Left ventricle myocardium inferior (tissue), 1 donor: ENCODE results near the gene FILIP1L. TPM values are rescaled to one million over a fixed set of nuclear protein-coding genes. Genes with fewer than 3 reads are reported as not detected.

Experiments used
- DNase-seq: peaks from one replicate; pipeline ENCODE4 v3.0.0-alpha.2; 2020
- H3K27ac ChIP-seq: fragments of 200-600 bp; replicated peaks from 2 replicates; pipeline ENCODE4 v1.8.0; 2021
- H3K27me3 ChIP-seq: fragments of 200-600 bp; 2 replicates; pipeline ENCODE4 v1.8.0; 2021; ENCODE audit warnings: low read depth
- H3K36me3 ChIP-seq: fragments of 200-600 bp; 2 replicates; pipeline ENCODE4 v1.8.0; 2021
- H3K4me1 ChIP-seq: fragments of 200-600 bp; 2 replicates; pipeline ENCODE4 v1.8.0; 2021
- H3K4me3 ChIP-seq: fragments of 200-600 bp; 2 replicates; pipeline ENCODE4 v1.8.0; 2021; ENCODE audit warnings: mild to moderate bottlenecking, moderate library complexity
- H3K9me3 ChIP-seq: fragments of 200-600 bp; replicated peaks from 2 replicates; pipeline ENCODE4 v1.8.0; 2021
- intact Hi-C: fragments of 100-400 bp; cut with micrococcal nuclease; formaldehyde crosslinking; loops from one replicate; pipeline ENCODE4 v1.11.0; 2022
- total RNA-seq: library from RNA; stranded (reverse); fragmentation: NEBNext Ultra II Directional; extraction: Animal tissue kit (Norgen Biotek cat#: 25700); gene quantifications from one replicate; pipeline ENCODE4 v1.2.1, GENCODE V29; 2021
- TF ChIP-seq, protein P1 (sequence below): fragments of 200-600 bp; IDR thresholded peaks from 2 replicates; pipeline ENCODE4 v1.8.0; 2021; ENCODE audit warnings: antibody characterized with exemption, mild to moderate bottlenecking, borderline replicate concordance
- donor health status: DM: no; HTN: yes; CAD: no; lungs with severe emphysema.

The FILIP1L gene
- total RNA-seq, 1 donor from 2014 or later, result 84.9 TPM

DNA sequence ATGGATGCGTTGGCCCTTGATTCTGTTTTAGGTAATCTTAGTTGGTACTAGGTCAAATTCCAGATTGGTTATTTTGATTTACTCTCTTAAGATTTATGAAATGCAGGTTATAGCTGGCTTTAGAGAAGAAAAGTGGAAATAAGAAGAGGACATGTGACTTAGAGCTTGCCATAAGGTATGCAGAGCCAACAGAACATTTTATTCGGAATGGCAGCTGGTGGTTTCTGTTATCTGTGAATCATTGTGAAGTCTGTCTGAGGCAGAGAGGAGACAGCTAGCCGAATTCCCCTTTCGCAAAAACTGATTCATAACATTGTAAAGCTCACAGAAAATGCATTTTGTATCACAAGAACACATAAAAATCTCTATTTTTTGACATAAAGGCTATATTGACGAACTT lies 82.1 kb downstream of the FILIP1L start:
- H3K27ac ChIP-seq, result no peak overlapping the region
- no peaks in the 10 kb centered on the region for H3K36me3 ChIP-seq
- no peaks in the 10 kb centered on the region for H3K27me3 ChIP-seq
- no peak for DNase-seq
- H3K4me3 ChIP-seq, result no peak overlapping the region
- H3K4me1 ChIP-seq, result peaks cover 17% of the 10 kb centered on the region
- no peaks in the 10 kb centered on the region for H3K9me3 ChIP-seq
- intact Hi-C loops, result no loop called here
- TF ChIP-seq, protein P1, sequence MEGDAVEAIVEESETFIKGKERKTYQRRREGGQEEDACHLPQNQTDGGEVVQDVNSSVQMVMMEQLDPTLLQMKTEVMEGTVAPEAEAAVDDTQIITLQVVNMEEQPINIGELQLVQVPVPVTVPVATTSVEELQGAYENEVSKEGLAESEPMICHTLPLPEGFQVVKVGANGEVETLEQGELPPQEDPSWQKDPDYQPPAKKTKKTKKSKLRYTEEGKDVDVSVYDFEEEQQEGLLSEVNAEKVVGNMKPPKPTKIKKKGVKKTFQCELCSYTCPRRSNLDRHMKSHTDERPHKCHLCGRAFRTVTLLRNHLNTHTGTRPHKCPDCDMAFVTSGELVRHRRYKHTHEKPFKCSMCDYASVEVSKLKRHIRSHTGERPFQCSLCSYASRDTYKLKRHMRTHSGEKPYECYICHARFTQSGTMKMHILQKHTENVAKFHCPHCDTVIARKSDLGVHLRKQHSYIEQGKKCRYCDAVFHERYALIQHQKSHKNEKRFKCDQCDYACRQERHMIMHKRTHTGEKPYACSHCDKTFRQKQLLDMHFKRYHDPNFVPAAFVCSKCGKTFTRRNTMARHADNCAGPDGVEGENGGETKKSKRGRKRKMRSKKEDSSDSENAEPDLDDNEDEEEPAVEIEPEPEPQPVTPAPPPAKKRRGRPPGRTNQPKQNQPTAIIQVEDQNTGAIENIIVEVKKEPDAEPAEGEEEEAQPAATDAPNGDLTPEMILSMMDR, result no peak

DNA sequence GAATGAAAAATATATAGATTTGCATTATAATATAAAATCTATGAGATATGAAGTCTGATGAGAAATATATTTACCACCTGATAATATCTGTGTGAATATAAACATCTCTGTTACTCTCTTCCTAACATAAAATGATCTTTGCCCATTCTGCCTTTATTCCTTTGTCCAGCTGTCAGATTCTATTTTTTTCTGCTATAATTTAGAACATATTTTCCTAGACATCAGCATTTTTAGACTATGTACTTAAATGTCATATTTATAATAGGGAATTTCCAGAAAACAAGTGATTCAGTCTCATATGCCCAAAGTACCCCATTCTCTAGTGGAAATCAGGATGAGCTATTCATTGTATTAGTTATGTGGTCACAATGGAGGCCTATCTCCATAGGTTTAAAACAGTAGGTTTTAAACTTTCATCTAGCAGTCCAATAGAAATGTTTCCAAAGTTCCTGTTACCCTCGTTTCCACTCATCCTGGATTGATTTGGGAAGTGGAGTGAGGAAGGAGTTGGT lies 83.3 kb downstream of the FILIP1L start:
- Histone ChIP-seq H3K36me3 (no peaks in the 10 kb centered on the region), H3K27me3 (no peaks in the 10 kb centered on the region), H3K27ac (no peak overlapping the region), H3K4me3 (no peak overlapping the region), H3K9me3 (no peaks in the 10 kb centered on the region), H3K4me1 (peaks cover 17% of the 10 kb centered on the region)
- intact Hi-C loops, result no loop called here
- TF ChIP-seq, protein P1, result no peak
- DNase-seq, result no peak

DNA sequence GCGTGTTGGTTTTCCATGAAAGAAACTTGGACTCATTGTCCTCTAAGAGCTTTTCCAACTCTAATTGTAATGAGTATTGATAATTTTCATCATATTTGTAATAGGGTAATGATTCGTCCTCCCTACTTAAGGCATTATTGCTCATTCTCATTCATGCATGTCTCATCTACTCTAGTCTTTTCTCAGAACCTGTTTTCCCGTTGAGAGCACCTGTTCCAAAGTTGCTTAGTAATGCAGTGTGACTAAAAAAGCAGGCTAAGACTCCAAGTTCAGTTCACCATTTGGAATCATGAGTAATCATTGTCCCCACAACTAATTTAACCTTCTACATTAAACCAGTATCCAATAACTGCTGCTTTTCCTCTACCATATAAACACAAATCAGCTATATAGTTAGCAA lies 84.0 kb downstream of the FILIP1L start:
- Histone ChIP-seq H3K27ac (no peak overlapping the region), H3K4me3 (no peak overlapping the region), H3K36me3 (no peaks in the 10 kb centered on the region), H3K9me3 (no peaks in the 10 kb centered on the region), H3K27me3 (no peaks in the 10 kb centered on the region), H3K4me1 (peaks cover 18% of the 10 kb centered on the region)
- intact Hi-C loops, result no loop called here
- TF ChIP-seq, protein P1, result no peak
- DNase-seq, result no peak

DNA sequence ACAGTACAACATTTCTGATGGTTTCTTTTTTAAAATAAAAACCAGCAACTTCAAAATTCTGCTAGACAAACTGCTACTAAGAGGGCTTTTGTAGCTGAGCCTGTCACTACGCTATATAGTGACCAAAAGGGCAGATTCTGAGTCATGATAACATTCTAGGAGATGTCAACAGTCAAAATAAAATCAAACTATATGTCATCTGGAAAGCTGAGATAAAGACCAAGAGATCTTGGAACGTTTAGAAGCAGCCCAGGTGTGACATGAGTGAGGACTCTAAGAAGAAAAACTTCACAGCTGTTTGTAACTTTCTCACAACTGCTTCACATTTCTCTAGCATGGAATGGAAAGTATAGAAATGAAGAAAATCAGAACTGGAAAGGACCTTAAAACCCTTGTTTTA lies 84.6 kb downstream of the FILIP1L start:
- intact Hi-C loops, result no loop called here
- TF ChIP-seq, protein P1, result no peak
- no peaks in the 10 kb centered on the region for H3K9me3 ChIP-seq
- peaks cover 25% of the 10 kb centered on the region for H3K4me1 ChIP-seq
- H3K27ac ChIP-seq, result no peak overlapping the region
- no peak overlapping the region for H3K4me3 ChIP-seq
- no peak for DNase-seq
- no peaks in the 10 kb centered on the region for H3K36me3 ChIP-seq
- H3K27me3 ChIP-seq, result no peaks in the 10 kb centered on the region

DNA sequence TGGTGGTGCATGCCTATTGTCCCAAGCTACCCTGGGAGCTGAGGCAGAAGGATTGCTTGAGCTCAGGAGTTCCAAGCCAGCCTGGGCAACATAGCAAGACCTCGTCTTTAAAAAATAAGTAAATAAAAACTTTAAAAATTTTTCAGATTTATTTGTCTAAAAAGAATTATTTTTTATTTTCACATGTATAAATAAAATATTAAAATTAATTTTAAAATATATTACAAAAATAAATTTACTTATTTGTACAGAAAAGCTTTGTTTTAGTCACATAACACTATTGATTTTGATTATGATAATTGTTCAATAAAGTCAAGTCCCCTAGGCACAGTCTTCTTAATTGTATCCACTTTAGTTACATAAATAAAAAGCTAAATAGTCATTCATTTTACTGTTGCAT lies 85.2 kb downstream of the FILIP1L start:
- Histone ChIP-seq H3K36me3 (no peaks in the 10 kb centered on the region), H3K27me3 (no peaks in the 10 kb centered on the region), H3K4me3 (no peak overlapping the region), H3K4me1 (peaks cover 31% of the 10 kb centered on the region), H3K9me3 (no peaks in the 10 kb centered on the region), H3K27ac (no peak overlapping the region)
- TF ChIP-seq, protein P1, result no peak
- DNase-seq, result no peak
- intact Hi-C loops, result no loop called here
